Measurements from ENCODE around the gene DLL3. TPM values are rescaled to one million over a fixed set of nuclear protein-coding genes. Genes with fewer than 3 reads are reported as not detected.

The DLL3 gene
- polyA plus RNA-seq, 2 of the 4 experiments (the other 2 are of a cell fraction) = 6.7 to 6.8 TPM

GRCh38 chr19:39497996-39498797 lies 550 bp upstream of the DLL3 start (continued):
- TF ChIP-seq NR3C1 (IDR thresholded peaks at IDR 0.05) = no peak
- TF ChIP-seq NFE2L2 (conservative IDR thresholded peaks at IDR 0.05; ENCODE audit: low read length) = no peak
- TF ChIP-seq EHF (CRISPR knock-in tag; IDR thresholded peaks at IDR 0.05) = no peak
- no peak for TF ChIP-seq BHLHE40 (IDR thresholded peaks at IDR 0.05; ENCODE audit: low read depth, low read length)
- TF ChIP-seq HEYL (CRISPR knock-in tag; IDR thresholded peaks at IDR 0.05) = no peak
- peak; percentile 58 for TF ChIP-seq SMC3 (IDR thresholded peaks at IDR 0.05)
- no peak for TF ChIP-seq ATOH8 (CRISPR knock-in tag; IDR thresholded peaks at IDR 0.05; ENCODE audit: low read depth)
- no peak for TF ChIP-seq NPAS2 (CRISPR knock-in tag; IDR thresholded peaks at IDR 0.05; ENCODE audit: borderline replicate concordance)
- no peak for TF ChIP-seq CBX8 (IDR thresholded peaks at IDR 0.05)
- TF ChIP-seq ZC3H11A (IDR thresholded peaks at IDR 0.05) = no peak
- TF ChIP-seq HOXB13 (CRISPR knock-in tag; IDR thresholded peaks at IDR 0.05; ENCODE audit: low read depth) = 0 out of 2 replicates have a peak, but pooled peaks have one; percentile 11
- no peak for TF ChIP-seq EP300 (IDR thresholded peaks at IDR 0.05)
- no peak for TF ChIP-seq KDM5A (IDR thresholded peaks at IDR 0.05)
- no peak for TF ChIP-seq FOSB (CRISPR knock-in tag; IDR thresholded peaks at IDR 0.05)
- peak; percentile 69 for TF ChIP-seq CTCF (IDR thresholded peaks at IDR 0.05)
- no peak for TF ChIP-seq ELK1 (IDR thresholded peaks at IDR 0.05; ENCODE audit: low read depth, low read length)
- no peak for TF ChIP-seq TFCP2L1 (CRISPR knock-in tag; IDR thresholded peaks at IDR 0.05)
- no peak for TF ChIP-seq PBX3 (IDR thresholded peaks at IDR 0.05)
- TF ChIP-seq GATA3 (IDR thresholded peaks at IDR 0.05; ENCODE audit: borderline replicate concordance) = no peak
- no peak for TF ChIP-seq CEBPB (IDR thresholded peaks at IDR 0.05)
- no peak for TF ChIP-seq HOXB5 (CRISPR knock-in tag; IDR thresholded peaks at IDR 0.05)
- TF ChIP-seq CHD4 (IDR thresholded peaks at IDR 0.05; ENCODE audit: borderline replicate concordance) = no peak
- no peak for TF ChIP-seq ZNF302 (CRISPR knock-in tag; IDR thresholded peaks at IDR 0.05)
- TF ChIP-seq MAX (IDR thresholded peaks at IDR 0.05) = peak; percentile 48; the same call in 1 of the 2 replicates
- TF ChIP-seq ESRRA (IDR thresholded peaks at IDR 0.05; ENCODE audit: borderline replicate concordance, low read length) = no peak
- no peak for TF ChIP-seq POLR2A (IDR thresholded peaks at IDR 0.05; ENCODE audit: low read length)
- no peak for TF ChIP-seq HOXA7 (CRISPR knock-in tag; IDR thresholded peaks at IDR 0.05)
- no peak for TF ChIP-seq FOSL2 (IDR thresholded peaks at IDR 0.05)
- no peak for TF ChIP-seq FOSL2 (CRISPR knock-in tag; IDR thresholded peaks at IDR 0.05)
- peak; percentile 63 to 65; a peak in 4 of 5 replicates for TF ChIP-seq RAD21 (conservative IDR thresholded peaks at IDR 0.05 in 1 of 2, IDR thresholded peaks at IDR 0.05 in 1 of 2)
- no peak for TF ChIP-seq RCOR1 (IDR thresholded peaks at IDR 0.05; ENCODE audit: low read depth, low read length)
- TF ChIP-seq RNF2 (IDR thresholded peaks at IDR 0.05; ENCODE audit: borderline replicate concordance, low read depth) = no peak
- no peak for TF ChIP-seq MAZ (IDR thresholded peaks at IDR 0.05; ENCODE audit: borderline replicate concordance, low read depth, low read length)
- TF ChIP-seq ZSCAN20 (CRISPR knock-in tag; IDR thresholded peaks at IDR 0.05) = no peak
